Osteoblast (primary cell): ENCODE measurements around the gene HYDIN. TPM values are rescaled to one million over a fixed set of nuclear protein-coding genes. Genes with fewer than 3 reads are reported as not detected.

Experiments
- DNase-seq: peaks from one replicate; pipeline ENCODE4 v3.0.0; 2011; ENCODE audit warnings: low spot score, mixed read lengths; ENCODE audit not compliant: insufficient read length; ENCODE audit errors: missing footprints
- H2AFZ ChIP-seq: 2 replicates; pipeline ENCODE4 v1.6.0; 2011; ENCODE audit warnings: mild to moderate bottlenecking, low read length
- H3K27ac ChIP-seq: 2 replicates; pipeline ENCODE4 v1.5.1; 2011; ENCODE audit warnings: mild to moderate bottlenecking, low read depth, low read length, moderate library complexity
- H3K27me3 ChIP-seq: 2 replicates; pipeline ENCODE4 v1.6.0; 2012; ENCODE audit warnings: mild to moderate bottlenecking, control low read depth, inconsistent platforms, low read length, moderate library complexity; ENCODE audit not compliant: insufficient read depth
- H3K36me3 ChIP-seq: 2 replicates; pipeline ENCODE4 v1.5.1; 2011; ENCODE audit warnings: mild to moderate bottlenecking, low read length, control low read depth, moderate library complexity; ENCODE audit not compliant: insufficient read depth
- H3K4me1 ChIP-seq: 2 replicates; pipeline ENCODE4 v1.5.1; 2011; ENCODE audit warnings: mild to moderate bottlenecking, low read length, control low read depth, moderate library complexity; ENCODE audit not compliant: insufficient read depth
- H3K4me2 ChIP-seq: 2 replicates; pipeline ENCODE4 v1.6.0; 2011; ENCODE audit warnings: mild to moderate bottlenecking, low read length; ENCODE audit not compliant: insufficient read depth
- H3K4me3 ChIP-seq: fragments of 200-600 bp; sonication (generic); 3 replicates; pipeline ENCODE4 v1.5.1; 2012; ENCODE audit warnings: mild to moderate bottlenecking, low read length, inconsistent platforms; ENCODE audit not compliant: insufficient read depth
- H3K79me2 ChIP-seq: 2 replicates; pipeline ENCODE4 v1.6.0; 2012; ENCODE audit warnings: mild to moderate bottlenecking, low read length, control low read depth, inconsistent platforms; ENCODE audit not compliant: insufficient read depth
- H3K9me3 ChIP-seq: 2 replicates; pipeline ENCODE4 v1.5.1; 2011; ENCODE audit warnings: low read depth, low read length, control low read depth
- H4K20me1 ChIP-seq: 2 replicates; pipeline ENCODE4 v1.6.0; 2012; ENCODE audit warnings: mild to moderate bottlenecking, low read length, control low read depth; ENCODE audit not compliant: insufficient read depth
- total RNA-seq: library from RNA; depleted of rRNA; stranded (reverse); fragments of >200 nt; gene quantifications from 2 replicates; pipeline ENCODE4 v1.2.3, GENCODE V29; 2012
- TF ChIP-seq, protein P1 (sequence below): IDR thresholded peaks from 2 replicates; pipeline ENCODE4 v1.5.1; 2011; ENCODE audit warnings: mild to moderate bottlenecking, low read depth, low read length, moderate library complexity; ENCODE audit errors: extremely low read depth

HYDIN gene
- total RNA-seq, 1 donor: 2.9 TPM

DNA sequence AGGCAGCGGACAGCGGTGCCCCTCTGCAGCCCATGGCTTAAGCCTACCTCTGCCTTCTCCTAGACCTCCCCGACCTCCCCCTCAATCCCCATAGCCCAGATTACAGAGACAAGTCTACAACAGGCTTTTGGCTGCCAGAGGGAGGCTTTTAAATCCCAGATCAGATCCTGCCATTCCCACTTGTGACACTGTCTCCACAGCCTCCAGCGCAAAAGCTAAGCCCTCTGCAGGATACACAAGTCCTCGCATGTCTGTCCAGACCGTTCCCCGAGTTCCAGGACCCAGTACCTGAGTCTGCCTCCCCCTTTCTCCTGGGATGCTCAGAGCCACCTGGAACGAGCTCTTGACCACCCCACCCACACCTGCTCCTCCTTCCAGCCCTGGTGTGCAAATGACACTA, 460.8 kb downstream of the HYDIN start:
- no peaks in the 10 kb centered on the region for H4K20me1 ChIP-seq
- no peak overlapping the region for H2AFZ ChIP-seq
- H3K9me3 ChIP-seq: no peaks in the 10 kb centered on the region
- H3K79me2 ChIP-seq: no peaks in the 10 kb centered on the region
- TF ChIP-seq, protein P1, sequence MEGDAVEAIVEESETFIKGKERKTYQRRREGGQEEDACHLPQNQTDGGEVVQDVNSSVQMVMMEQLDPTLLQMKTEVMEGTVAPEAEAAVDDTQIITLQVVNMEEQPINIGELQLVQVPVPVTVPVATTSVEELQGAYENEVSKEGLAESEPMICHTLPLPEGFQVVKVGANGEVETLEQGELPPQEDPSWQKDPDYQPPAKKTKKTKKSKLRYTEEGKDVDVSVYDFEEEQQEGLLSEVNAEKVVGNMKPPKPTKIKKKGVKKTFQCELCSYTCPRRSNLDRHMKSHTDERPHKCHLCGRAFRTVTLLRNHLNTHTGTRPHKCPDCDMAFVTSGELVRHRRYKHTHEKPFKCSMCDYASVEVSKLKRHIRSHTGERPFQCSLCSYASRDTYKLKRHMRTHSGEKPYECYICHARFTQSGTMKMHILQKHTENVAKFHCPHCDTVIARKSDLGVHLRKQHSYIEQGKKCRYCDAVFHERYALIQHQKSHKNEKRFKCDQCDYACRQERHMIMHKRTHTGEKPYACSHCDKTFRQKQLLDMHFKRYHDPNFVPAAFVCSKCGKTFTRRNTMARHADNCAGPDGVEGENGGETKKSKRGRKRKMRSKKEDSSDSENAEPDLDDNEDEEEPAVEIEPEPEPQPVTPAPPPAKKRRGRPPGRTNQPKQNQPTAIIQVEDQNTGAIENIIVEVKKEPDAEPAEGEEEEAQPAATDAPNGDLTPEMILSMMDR: no peak
- no peak overlapping the region for H3K4me2 ChIP-seq
- no peak overlapping the region for H3K4me3 ChIP-seq
- H3K36me3 ChIP-seq: peaks cover 24% of the 10 kb centered on the region
- H3K4me1 ChIP-seq: peaks cover 30% of the 10 kb centered on the region
- H3K27me3 ChIP-seq: no peaks in the 10 kb centered on the region
- H3K27ac ChIP-seq: no peak overlapping the region
- no peak for DNase-seq

DNA sequence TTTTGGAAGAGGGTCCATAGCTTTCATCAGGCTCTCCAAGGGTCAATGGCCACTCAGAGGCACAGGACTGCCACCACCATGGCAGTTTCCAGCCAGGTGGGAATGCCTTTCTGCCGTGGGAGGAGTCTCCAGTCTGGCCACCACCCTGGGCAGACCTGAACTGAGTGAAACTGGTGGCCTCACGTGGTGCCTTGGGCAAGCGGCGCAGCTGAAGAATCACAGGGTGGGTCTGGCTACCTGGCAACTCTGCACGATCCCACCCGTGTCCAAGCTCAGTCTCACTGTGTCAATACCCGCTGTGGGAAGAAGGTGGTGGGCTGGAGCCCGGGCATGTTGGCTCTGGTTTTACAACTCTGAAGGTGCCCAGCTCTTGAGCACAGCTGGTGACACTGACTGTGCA, 461.4 kb downstream of the HYDIN start:
- Histone ChIP-seq H4K20me1 (no peaks in the 10 kb centered on the region), H3K4me1 (peaks cover 30% of the 10 kb centered on the region), H3K36me3 (peaks cover 25% of the 10 kb centered on the region), H3K27me3 (no peaks in the 10 kb centered on the region), H3K4me2 (no peak overlapping the region), H3K4me3 (no peak overlapping the region), H3K79me2 (no peaks in the 10 kb centered on the region), H2AFZ (no peak overlapping the region), H3K27ac (no peak overlapping the region), H3K9me3 (no peaks in the 10 kb centered on the region)
- TF ChIP-seq, protein P1: no peak
- DNase-seq: no peak

DNA sequence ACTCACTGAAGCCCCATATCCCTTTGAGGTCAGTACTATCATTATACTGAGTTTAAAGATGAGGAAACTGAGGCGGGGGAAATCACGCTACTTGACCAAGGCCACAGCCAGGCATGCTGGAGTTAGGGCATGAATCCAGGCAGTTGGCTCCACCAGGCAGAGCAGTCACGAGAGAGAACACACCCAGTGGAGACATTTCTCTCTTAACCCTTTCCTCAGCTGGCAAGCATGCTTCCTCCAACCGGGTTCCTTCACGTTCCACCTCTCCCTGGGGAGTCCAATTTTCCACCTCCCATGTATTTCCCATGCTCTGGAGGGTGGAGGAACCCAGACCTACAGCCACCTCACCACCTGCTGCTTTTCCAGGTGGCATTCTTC, 462.3 kb downstream of the HYDIN start:
- H3K27me3 ChIP-seq: no peaks in the 10 kb centered on the region
- no peak overlapping the region for H3K4me3 ChIP-seq
- no peak overlapping the region for H2AFZ ChIP-seq
- no peak for DNase-seq
- H3K4me1 ChIP-seq: peaks cover 30% of the 10 kb centered on the region
- H3K27ac ChIP-seq: peak overlapping the region; percentile 58
- peak overlapping the region; percentile 29 for H3K4me2 ChIP-seq
- TF ChIP-seq, protein P1: no peak
- H4K20me1 ChIP-seq: no peaks in the 10 kb centered on the region
- H3K79me2 ChIP-seq: no peaks in the 10 kb centered on the region
- H3K36me3 ChIP-seq: peaks cover 25% of the 10 kb centered on the region
- no peaks in the 10 kb centered on the region for H3K9me3 ChIP-seq

DNA sequence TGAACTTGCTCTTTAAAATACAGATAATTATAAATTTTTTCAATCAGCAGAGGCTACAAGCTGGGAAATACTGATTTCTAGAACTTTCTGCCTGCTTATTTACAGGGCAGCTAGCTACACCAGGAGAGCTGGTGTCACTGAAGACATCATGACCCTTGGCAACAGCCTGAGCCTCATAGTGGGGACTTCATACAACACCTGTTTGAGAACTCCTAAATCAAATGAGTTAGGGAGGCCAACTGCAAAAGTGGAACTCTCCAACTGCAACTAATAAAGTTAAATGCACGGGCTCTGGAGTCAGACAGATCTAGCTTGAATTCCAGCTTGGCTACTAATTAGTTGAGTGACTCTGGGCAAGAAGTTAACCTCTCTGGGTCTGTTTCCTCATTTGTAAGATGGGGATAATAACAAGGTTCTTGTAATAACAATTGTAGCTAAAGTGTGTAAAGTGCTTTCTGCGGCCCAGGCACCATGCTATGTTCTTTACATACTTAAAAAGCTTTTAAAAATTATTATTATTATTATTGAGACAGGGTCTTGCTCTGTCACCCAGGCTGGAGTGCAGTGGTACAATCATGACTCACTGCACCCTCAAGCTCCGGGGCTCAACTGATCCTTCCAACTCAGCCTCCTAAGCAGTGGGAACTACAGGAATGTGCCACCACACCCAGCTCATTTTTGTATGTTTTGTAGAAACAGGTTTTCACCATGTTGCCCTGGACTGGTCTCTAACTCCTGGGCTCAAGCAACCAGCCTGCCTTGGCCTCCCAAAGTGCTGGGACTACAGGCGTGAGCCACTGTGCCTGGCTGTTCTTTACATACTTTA, 462.9 kb downstream of the HYDIN start:
- TF ChIP-seq, protein P1: no peak
- no peaks in the 10 kb centered on the region for H3K27me3 ChIP-seq
- DNase-seq: peak; percentile 80
- H4K20me1 ChIP-seq: no peaks in the 10 kb centered on the region
- H3K4me2 ChIP-seq: peak overlapping the region; percentile 29
- peak overlapping the region; percentile 58 for H3K27ac ChIP-seq
- H3K9me3 ChIP-seq: no peaks in the 10 kb centered on the region
- H3K4me1 ChIP-seq: peaks cover 25% of the 10 kb centered on the region
- H3K79me2 ChIP-seq: no peaks in the 10 kb centered on the region
- no peak overlapping the region for H2AFZ ChIP-seq
- no peak overlapping the region for H3K4me3 ChIP-seq
- H3K36me3 ChIP-seq: peaks cover 20% of the 10 kb centered on the region
